Stimulated activated CD8-positive, alpha-beta memory T cell treated with anti-CD3 and anti-CD28 coated beads, Interleukin-2, amount 100 ng/mL, for 48 hours (primary cell): Measurements from ENCODE around the gene ADARB2.
"Not testable (repeated sequence)": the region's sequence is repeated elsewhere in the genome, so short reads cannot be mapped to it uniquely, and the experiment has no call there.

Experiments used
- DNase-seq, 2 donors: peaks; one replicate each; pipeline ENCODE4 v3.0.0-alpha.2; 2020; ENCODE audit warnings: low read depth in 2 of 2

The ADARB2 gene

DNA sequence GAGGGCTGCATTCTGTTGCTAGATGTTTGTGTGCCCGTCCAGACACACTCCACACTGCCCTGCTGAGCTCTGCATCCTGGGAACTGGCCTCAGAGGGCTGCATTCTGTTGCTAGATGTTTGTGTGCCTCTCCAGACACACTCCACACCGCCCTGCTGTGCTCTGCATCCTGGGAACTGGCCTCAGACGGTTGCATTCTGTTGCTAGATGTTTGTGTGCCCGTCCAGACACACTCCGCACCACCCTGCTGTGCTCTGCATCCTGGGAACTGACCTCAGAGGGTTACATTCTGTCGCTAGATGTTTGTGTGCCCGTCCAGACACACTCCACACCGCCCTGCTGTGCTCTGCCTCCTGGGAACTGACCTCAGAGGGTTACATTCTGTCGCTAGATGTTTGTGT lies 120.6 kb downstream of the ADARB2 start:
- not testable (repeated sequence) for DNase-seq

DNA sequence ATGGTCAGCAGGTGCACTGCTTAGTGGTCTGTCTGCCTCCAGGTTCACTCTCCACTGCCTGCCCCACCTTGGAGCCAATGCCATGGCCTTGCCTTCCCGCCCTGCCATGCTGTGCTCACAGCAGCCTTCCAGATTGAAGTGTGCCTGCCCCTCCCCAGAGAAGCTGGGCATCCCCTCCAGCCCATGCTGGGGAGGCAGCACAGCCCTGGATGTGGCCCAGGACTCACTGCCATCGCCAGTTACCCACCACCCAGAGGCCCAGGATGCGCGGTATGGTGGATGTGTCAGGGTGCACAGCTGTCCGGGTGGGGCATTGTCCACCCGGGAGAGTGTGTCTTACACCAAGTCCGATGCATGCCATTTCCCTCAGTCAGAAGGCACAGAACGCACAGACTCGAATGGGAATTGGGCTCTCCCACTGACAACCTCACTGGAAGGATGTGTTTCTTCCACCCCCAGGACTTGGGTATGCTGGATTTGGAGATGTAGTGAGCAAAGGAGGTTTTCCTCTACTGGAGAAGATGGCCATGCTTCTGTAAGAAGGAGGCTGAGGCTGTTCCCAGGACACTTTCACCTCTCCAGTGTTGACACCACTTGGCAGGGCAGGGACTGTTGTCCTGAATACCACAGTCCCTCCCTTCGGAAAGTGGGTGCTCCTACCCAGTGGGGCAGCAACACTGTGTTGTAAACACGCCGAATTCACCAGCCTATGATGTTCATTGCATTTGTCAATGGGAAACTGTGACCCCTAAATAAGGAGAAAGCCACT lies 122.0 kb downstream of the ADARB2 start:
- no peak for DNase-seq

DNA sequence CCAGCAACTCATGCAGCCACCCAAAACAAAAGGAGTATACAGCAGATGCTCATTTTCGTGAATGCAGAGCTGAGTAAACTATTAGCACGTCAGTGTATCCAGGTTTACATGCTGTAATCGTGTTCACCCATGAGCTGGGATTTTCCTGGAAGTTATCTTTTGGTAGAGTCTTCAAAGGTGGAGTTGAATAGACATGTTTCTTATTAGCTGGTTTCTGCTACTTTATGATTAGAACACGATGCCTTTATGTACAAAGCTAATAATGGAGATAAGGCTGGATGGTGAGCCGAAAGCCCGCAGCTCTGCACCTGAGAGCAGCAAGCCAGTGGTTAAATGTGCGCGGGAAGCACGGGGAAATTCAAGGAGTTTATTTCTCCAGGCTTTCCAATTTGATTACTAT lies 123.8 kb downstream of the ADARB2 start:
- DNase-seq: no peak

DNA sequence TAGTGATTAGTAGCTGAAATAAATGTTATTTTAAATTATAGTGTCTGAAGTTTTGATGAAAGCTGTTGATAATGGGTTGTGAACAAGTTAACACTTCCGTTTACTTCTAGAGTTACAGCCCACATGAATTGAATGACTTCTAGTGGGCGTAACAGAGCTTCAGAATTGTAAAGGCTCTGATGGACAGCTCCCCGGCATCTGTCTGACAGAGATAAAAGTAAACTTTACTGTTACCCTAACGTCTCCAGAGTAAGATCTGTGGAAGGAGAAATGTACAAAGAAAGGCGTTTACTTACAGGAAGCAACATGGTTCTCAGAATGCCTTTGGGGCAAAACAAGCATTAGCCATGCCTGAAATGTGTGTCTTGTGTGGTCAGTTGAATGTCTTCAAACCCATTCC lies 124.4 kb downstream of the ADARB2 start:
- no peak for DNase-seq

DNA sequence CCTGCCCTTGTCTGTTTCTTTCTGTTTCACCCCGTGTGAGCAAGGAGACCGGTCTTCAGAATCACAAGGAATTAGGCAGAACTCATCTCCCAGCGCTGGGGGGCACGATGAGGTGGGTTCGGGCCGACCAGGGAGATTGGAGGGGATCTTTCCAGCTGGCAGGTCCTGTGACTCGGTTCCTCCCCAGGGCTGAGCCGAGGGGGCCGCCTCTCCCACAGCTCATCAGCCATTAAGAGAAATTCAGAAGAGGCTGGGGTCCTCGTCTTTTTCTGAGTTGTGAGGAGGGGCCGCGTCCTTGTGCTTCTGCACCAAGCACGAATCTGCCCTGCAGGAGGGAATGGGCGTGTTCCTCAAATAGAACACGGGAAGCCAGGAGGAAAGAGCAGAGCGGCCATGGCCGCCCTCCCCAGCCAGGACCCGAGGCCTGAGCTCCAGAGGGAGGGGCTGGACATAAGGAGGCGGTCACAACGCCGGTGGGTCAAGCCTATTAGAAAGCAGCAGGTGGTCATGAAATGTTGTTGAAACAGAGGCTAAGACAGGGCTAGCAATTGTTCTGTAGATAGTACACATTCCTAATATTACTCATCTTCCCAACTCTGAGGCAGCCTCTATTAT lies 125.3 kb downstream of the ADARB2 start:
- no peak for DNase-seq

DNA sequence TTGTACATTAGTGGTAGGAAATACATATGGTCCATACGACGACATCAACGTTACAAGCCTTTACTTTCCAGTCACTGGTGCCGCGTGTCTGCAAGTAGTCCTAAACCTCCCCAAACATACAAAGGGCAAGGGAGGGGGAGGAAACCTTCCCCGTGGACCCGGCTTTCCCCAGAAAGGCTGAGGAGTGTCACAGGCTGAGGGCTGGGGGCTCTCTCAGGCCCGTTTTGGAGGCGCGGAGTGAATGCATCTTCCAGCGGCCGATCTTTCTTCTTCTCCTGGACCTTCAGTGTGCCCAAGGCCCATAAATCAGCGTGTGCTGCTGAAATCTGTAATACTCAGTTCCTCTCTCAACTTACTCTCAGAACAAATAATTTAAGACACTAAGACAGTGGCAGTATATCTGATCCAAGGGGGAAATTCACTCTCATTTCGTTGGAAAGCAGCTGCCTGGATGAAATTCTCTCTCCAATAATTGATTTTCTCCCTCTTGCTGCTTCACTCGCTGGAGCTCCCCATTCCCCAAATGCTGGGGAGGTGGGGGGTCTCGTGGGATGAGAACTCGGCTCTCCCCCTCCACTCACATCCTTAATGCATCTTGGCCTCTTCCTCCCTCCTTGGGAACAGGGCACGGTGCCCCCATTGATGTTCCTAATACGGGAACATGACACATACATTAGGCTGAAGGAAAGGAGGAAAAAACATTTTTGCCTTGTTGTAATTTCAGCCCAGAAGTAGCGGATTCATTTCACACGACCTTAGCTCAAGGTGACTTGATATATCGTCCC lies 126.1 kb downstream of the ADARB2 start:
- DNase-seq: no peak

DNA sequence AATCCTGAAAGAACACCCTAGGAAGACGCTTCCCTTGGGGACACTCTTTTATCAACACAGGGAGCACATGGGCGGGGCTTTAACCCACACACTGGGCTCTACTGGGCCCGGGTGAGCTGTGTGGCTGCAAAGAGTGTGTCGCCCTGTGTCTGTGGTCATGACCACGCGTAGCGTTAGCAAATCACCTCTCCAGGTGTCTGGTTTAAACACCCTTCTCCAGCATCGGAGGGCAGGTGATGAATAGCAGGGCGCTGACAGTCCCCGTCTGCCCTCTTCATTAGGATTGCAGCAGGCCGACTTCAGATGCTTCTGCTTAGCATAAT lies 127.7 kb downstream of the ADARB2 start:
- DNase-seq: no peak

DNA sequence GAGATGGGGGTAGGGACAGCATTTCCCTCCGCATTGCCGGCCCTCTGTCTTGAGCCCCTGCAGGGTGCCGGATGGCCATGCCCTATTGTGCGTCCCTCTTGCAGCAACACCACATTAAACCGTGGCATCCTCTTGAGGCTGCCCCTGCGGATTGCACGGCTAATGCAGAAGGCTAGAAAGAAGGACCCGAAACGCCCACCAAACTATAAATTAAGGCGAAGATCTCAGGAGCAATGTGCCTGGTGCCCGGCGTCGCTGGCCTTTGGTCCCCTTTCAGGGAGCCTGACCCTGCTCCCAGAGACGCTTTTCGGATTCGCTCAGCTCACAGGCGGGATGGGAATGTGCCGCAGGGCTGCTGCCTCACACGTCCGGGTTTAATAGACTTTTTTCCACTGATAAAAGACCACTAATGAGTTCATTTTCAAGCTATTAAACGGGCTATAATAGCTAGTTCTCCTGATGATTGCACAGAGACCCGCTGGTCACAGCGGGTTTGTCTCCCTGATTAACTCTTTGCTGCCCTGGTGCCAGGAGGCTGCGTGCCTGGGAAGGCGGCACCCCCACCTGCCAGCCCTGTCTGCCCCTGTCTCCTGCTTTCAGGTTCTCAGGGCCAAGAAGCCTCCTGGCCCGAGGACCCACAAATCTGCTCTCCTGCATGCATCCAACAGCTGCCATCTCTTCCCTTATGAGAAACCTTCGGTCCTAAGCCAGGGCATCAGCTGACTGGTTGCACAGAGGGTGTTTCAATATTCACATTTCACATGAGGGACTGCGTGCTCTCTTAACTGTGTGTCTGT lies 128.3 kb downstream of the ADARB2 start:
- no peak for DNase-seq

DNA sequence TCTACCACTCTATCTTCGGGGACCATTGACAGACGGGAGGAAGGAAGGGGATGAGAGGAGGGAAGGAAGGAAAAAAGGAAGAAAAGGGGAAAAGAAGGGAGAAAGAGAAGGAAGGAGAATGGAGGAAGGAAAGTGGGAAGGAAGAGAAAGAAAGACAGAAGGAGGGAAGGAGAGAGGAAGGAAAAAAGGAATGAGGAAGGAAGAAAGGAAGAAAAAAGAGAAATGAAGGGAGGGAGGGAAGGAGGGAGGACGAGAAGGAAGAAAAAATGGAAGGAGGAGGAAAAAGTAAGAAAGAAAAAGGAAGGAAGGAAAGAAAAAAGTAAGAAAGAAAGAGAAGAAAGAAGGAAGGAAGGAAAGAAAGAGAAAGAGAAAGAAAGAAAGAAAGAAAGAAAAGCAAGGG lies 128.9 kb downstream of the ADARB2 start:
- DNase-seq: no peak

DNA sequence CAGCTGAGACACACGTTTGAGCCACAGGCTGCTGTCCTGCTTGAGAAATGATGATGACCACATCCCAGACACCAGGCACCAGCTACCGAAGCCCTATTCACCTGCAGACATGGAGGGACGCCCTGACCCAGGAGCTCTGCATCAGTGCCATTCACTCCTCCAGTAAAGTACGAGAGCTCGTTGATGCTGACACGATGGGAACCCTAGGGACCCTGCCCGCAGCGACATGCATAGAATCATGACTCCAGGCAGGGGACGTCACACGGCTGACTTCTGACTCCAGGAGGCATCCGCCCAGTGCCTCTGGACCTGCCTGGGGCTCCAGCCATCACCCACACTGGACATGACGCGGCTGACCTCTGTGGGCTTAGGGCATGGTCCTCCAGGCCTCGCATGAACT lies 129.9 kb downstream of the ADARB2 start:
- DNase-seq: no peak

DNA sequence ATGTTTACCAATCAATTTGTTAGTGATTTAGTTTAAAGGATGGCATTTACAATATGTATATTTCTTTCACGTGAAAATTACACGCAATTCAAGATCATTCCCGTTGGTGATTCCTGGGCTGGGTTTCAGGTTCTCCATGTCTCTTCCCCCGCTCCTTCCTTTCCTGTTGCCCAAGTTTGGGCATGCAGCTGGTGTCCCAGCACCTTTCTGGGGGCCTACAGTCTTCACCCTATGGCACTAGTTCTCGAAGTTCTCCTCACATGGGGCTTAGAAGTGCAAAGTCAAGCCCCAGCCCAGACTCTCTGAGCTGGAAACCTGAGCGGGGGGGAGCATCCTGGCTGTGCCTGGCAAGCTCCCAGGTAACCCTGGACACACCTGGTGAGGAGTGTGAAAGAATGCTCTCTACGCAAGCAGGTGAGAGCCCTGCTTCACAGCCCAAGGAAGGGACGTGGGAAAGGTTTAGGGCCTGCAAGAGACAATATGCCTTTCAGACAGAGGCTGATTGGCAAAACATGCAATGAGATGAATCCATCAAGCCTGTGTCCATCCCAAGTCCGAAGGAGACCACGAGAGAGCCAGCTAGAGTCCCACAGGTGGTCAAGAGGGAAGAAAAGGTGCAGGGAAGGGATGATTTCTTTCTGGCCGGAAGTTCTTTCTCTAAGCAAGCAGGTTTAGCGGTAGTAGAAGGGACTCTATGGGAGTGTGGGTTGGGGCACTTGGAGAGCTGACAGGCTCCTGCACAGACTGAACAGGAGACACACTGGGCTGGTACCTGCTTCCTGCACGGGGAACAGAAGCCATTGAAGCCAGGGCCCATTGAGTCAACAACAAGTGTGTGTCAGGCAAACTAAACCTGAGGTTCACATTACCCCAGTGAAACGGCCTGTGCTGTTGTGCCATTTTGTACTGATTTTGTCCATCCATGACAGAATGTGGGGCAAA lies 131.1 kb downstream of the ADARB2 start:
- no peak for DNase-seq

DNA sequence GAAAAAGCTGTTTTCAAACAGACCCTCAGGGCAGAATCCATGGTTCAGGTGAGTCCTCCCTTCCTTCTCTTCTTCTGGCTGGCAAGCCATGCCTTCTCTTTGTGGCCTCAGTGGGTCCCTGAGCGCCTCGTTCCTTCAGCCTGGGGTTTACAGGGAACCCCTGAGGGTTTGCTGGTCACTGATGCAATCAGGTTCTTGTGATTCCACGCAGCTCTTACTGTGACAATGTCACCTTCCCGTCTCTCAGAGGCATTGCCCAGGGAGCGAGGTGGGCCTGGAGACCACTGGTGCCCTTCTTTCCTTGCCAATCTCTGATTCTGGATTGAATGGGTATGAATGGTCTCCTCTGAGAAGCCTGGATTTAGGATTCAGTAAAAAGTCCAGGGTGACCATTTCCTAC lies 132.2 kb downstream of the ADARB2 start:
- no peak for DNase-seq

DNA sequence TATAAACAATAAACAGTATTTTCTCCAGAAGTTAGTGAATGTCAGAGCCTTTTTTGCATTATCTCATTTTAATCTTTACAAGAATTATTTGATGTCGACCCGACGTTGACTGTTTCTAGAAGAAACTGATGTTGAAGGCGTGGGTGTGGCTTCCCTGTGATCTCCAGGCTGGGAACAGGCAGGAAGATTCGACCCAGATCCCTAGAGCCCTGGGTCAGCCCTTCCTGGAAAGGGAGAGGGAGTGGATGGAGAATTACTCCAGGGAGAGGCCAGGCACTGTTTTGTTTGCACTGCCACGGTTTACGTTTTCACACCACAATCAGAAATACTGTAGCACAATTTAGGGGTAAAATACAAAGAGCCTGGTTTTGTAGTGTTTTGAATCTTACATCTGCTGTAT lies 133.1 kb downstream of the ADARB2 start:
- no peak for DNase-seq

DNA sequence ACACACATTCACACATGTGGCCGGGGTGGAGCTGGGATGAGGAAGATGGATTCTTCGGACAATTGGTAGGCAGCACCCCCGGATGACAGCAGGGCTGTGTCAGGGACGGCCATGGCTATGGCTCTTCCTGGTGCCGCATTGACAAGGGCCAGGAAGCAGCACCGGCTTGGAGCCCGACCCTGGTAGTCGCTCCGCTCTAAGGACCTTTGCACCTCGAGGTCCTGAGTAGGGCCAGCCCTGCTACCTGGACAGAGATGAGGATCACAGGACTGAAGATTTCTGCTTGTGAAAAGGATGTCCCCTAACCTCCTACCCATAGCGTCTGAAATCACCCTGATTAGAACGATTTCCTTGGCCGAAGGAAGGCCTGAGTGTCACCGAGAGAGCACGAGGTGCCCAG lies 134.1 kb downstream of the ADARB2 start:
- DNase-seq: no peak

DNA sequence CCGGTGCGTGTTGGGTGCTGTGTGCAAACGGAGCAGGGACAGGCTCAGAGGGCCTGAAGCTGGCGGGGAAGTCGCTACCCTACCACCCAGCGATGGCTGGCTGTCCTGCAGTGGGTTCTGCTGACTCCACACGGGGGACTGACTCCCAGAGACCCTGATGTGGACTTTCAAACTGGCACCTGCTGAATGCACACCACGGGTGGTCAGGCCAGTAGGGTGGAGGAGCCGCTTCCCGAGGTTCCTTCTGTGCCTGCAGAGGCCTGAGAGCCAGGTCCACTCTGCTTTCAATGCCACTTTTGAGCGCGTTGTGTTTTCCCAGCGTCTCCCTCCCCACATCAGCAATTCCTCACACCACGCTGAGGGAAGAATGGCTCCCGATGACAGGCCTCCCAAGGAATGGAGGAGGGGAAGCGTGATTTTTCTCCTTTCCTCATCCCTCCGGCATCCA lies 135.3 kb downstream of the ADARB2 start:
- DNase-seq: no peak

DNA sequence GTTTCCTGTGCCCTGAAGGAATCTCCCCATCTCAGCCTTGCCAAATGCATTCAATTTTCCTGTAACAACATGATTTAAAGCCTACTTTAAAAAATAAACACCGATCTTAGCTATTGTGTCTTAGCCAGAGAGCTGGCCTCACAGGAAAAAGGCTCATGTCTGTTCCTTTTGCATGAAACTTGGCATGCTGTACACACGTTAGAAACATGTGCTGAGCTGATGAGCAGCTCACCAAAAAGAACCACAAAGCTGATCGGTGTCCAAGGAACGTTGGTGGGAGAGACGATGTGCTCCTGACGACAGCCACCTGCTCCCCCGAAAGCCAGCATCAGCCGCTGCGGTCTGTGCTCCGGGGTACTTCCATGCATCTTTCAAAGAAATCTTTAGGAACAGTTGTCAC lies 135.9 kb downstream of the ADARB2 start:
- DNase-seq: no peak

DNA sequence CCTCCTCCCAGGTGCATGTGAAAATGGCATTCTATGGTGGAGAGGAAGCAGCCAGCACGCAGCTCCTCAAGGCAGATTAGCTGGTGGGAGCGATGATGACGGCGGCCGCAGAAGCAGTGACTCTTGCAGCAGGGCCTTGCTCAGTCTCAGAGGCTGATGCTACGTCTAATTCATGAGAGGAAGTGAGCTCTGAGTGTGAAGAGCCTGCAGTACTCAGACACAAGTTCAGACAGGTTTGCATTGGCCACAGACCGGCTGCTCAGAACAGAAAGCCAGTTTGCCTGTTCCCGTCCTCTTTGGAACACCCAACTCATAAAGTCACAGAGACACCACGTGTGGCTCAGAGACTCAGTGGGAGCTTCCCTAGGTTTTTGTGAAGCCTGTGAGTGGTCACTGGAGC lies 136.5 kb downstream of the ADARB2 start:
- DNase-seq: no peak

DNA sequence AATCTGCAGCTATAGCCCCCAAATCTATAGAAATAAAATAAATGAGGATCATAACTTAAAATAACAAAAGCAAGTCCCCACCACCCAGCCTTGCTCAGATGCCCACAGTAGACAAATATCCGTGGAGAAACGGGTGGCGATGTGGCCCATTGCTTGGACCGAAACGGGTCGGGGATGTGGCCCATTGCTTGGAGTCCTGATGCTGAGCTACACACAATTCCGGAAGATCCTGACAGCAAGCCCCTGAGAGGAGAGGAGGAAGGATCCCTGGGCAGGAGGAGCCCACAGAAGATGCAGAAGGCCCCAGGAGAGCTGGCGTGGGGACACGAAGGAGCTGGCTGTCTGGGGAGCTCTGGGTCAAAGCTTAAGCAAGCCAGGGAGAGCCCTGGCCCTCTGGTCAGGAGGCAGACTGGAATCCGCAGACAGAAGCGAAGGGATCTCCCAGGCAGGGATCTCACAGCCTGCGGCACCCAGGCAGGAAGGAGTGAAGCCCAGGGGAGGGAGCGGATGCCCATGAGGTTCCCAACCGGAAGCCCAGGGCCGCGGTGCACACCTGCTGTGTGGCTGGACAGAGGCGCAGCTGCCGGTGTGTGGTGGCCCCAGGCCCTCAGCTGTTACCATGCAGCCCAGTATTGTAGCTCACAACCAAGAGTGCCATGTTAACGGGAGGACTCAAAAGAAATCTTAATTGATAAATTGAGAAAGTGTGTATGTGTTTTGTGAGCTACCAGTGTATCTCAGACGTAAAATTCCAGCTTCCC lies 138.8 kb downstream of the ADARB2 start:
- DNase-seq: no peak

DNA sequence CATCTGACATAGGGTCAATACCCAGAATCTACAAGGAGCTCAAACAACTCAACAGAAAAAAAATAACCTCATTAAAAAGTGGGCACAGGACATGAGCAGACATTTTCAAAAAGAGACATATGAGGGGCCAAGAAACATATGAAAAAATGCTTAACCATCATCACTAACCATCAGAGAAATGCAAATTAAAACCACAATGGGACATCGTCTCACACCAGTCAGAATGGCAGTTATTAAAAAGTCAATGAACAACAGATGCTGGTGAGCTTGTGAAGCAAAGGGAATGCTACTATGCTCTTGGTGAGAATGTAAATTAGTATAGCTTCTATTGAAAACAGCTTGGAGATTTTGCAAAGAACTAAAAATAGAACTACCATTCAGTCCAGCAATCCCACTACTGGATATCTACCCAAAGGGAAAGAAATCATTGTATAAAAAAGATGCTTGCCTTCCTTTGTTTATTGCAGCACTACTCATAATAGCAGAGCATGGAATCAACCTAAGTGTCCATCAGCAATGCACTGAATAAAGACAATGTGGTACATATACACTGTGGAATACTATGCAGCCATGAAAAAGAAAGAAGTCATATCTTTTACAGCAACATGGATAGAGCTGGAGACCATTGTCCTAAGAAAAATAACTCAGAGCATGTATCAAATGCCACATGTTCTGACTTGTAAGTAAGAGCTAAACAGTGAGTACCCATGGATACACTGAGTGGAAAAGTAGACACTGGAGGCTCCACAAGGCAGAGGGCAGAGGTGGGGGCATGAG lies 139.8 kb downstream of the ADARB2 start:
- no peak for DNase-seq
